Occipital lobe (tissue), 2 donors: Measurements from ENCODE around the gene ABHD16B. TPM values are rescaled to one million over a fixed set of nuclear protein-coding genes. Genes with fewer than 3 reads are reported as not detected.
A peak's percentile ranks its signal among the peaks of the same experiment; 100 is the strongest.
"Not testable (repeated sequence)": the region's sequence is repeated elsewhere in the genome, so short reads cannot be mapped to it uniquely, and the experiment has no call there.

Source experiments
- DNase-seq: peaks from one replicate; lab custom pipeline; 2025; lab: John Stamatoyannopoulos, UW
- total RNA-seq: library from RNA; depleted of rRNA; stranded (reverse); fragments of >200 nt; gene quantifications from one replicate; pipeline ENCODE4 v1.2.3, GENCODE V29; 2014

ABHD16B gene
- total RNA-seq, 1 donor from 2014 or later: not detected

DNA sequence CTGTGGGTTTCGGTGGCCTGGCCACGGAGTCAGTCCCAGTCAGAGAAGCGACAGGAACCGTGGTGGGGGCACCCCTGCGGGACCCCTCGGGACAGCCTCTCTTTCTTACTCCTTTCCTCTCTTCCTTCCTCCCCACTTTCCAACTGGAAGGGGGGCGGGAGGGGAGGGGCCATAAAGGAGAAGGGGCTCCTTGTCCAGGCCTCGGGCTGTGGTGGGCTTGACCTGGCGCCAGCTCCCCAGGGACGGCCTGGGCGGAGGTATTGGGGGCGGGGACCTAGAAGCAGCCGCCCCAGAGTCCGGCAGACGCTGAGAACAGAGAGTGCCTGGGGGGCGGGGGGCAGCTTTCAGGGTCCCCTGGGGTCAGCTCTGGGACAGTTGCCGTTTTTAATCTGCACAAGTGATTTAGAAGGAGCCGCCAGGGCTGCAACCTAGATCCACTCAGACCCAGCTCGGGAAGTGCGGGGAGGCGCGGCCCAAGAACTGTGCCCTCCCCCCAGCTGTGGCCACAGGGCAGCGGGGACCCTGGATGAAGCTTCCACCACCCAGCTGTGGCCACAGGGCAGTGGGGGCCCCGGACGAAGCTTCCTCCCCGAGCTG is 6.4 kb upstream of the ABHD16B start:
- DNase-seq: no peak

DNA sequence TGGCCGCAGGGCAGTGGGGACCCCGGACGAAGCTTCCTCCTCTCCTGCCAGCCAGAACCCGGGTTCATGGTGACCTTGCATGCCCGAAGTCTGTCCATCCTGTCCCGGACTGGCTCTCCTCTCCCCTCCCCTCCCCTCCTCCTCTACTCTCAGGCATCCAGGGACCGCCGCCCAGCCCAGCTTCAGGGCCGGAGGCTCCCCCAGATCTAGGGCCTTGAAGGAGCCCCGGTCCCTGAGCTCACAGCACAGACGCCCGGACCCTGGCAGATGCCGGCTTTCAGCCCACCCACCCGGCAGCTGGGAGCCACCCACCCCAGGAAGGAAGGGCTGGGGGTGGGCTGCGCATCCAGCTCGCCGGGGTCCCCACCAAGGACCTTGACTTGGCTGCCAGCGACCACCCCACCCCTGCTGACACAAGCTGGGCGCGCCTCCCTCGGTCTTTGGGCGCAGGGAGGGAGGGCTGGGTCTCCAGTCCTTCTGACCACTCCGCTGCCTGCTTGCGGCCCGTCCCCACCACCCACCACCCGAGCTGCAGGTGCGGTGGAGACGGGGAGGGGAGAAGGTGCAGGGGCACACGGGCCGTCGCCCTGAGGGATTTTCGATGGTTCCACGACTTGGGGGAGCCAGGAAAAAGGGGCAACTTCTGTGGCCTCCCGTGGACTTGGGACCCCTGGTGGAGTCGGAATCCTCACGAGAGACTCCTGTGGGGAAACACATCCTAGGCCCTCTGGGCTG is 5.8 kb upstream of the ABHD16B start:
- DNase-seq: no peak

DNA sequence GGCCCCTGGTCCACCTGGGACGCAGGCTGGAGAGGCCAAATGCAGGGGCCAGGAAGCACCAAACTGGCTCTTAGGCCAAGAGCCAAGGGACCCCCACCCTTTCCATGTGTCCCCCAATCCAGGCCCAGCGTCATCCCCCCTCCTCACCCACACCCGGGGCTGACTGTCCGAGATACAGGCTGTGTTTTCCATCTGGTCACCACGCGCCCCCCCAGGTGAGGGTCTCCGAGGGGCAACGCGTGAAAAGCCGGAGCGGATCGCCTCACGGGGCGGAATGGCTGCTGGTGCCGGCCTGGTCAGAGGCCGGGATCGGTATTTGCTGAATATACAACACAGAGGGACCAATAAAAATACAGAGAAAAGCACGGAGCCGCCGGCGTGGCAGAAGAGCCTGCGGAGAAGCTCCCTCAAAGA is 5.2 kb upstream of the ABHD16B start:
- no peak for DNase-seq

DNA sequence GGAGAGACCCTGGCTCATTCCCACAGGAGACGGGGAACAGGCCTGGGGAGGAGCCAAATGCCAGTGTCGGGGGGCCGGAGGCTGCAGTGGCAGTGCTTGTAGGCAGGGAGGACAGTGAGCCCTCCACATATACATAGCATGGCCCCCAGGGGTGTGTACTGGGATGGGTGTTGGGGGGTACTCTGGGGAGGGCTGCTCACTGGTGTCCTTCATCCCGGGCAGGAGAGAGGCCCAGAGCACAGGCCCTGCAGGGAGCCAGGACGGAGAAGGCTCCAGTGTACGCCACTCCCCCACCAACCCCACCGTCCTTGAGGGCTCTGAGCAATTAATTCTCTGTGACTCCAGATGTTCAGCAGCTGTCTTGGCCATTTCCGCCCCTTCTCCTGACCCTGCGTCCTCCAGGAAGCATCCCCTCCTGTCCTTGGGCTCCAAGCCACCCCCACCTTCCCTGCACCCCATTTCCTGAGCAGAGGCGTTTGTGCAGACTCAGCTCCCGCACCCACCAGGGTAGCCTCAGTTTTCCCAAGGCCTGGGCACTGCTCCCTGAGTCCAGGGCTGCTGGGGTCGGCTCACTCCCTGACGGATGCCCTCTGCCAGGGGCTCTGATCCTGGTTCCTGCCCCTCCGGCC is 3.4 kb upstream of the ABHD16B start:
- no peak for DNase-seq

DNA sequence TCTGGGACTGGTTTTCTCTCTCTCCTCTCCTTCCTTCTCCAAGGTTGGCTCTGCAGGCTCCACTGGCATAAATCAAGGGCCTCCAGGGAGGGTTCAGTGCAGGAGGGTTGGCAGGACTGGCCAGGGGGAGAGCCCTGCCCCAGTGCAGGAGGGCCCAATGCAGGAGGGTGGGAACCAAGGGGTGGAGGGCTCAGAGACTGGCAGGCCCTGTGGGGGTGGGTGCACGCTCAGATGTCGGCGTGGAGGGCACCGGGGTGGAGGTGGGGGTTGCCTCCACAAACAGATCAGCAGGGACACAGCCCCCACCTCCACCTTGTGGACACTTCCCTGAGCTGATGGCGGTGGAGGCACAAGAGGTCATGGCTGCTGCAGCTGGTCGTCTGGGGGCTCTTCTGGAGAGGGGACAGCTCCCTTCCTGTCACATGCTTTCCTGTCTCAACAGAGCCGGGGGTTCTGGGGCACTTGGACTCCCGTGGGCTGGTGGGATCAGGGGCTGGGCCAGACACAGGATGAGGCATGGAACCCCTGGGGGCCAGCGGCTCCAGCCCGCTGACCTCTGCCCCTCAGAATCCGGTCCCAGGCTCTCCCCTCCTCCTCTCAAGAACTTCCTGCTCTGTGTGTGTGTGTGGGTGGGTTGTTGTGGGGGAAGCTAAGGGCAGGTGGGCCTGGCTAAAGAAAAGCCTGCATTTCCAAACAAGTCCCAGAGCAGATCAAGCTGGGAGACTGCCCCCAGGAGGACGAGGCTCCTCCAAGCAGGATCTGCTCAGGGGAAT is 2.7 kb upstream of the ABHD16B start:
- DNase-seq: no peak

DNA sequence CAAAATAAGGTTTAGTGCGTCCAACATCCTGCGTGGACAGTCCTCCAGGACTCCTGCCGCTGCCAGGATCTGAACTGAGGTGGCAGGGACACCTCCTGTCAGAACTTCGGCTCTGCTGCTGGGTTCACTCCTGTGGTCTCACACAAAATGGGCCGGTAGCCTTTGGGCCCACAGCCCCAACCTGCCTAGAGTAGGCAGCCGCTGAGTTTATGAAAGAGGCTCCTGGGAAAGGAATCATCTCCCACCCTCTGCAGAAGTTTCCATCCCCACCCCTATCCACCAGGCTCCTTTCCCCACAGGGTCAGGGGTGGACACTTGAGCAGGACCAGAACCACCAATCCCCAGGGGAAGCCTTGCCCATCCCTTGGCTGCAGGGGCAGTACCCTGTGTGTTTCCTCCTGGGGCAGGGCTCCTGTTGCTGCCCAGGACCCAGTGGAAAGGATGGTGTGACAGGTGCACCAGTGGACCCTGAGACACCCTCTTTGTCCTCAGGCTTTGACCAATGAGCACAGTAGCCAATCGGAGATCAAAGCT is 2.1 kb upstream of the ABHD16B start:
- no peak for DNase-seq

DNA sequence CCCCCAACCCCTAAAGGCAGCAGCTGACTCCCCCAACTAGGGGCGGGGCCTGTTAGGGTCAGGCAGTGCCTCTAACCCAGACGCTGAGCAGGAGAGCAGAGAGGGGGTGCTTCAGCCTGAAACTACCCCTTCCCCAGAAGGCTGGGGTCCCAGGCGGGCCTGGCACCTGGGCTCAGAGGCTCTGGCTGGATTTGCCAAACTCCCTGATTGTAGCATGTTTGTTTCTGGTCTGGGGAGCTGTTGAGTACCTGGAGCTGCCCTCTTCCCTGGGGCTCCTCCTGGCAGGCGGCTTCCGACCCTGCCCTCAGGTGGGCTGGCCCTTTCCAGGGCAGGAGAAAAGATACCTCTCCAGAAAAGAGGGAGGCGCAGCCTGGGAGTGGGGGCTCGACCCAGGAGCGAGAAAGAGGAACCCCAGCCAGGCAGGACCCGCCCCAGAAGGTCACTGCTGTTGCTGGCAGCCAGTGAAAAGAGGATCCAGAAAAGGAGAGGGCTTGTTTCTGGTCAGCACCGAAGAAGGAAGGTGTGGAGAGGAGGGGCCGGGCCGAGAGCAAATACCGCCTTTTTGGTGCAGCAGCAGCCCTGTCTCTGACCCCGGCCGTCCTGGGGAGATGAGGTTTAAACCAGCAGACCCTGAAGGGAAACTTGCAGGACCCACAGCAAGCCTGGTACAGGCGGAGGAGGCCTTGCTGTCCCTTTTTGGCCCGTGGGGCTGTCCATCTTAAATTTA is 810 bp upstream of the ABHD16B start:
- no peak for DNase-seq

DNA sequence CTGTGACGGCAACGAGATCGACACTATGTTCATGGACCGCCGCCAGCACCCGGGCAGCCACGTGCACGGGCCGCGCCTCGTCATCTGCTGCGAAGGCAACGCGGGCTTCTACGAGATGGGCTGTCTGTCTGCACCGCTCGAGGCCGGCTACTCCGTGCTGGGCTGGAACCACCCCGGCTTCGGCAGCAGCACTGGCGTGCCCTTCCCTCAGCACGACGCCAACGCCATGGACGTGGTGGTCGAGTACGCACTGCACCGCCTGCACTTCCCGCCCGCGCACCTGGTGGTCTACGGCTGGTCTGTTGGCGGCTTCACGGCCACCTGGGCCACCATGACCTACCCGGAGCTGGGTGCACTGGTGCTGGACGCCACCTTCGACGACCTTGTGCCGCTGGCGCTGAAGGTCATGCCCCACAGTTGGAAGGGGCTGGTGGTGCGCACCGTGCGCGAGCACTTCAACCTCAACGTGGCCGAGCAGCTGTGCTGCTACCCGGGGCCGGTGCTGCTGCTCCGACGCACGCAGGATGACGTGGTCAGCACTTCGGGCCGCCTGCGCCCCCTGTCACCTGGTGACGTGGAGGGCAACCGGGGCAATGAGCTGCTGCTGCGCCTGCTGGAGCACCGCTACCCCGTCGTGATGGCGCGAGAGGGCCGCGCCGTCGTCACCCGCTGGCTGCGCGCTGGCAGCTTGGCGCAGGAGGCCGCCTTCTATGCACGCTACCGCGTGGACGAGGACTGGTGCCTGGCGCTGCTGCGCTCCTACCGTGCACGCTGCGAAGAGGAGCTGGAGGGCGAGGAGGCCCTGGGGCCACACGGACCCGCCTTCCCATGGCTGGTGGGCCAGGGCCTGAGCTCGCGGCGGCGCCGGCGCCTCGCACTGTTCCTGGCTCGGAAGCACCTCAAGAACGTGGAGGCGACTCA is 943 bp downstream of the ABHD16B start:
- DNase-seq: no peak

DNA sequence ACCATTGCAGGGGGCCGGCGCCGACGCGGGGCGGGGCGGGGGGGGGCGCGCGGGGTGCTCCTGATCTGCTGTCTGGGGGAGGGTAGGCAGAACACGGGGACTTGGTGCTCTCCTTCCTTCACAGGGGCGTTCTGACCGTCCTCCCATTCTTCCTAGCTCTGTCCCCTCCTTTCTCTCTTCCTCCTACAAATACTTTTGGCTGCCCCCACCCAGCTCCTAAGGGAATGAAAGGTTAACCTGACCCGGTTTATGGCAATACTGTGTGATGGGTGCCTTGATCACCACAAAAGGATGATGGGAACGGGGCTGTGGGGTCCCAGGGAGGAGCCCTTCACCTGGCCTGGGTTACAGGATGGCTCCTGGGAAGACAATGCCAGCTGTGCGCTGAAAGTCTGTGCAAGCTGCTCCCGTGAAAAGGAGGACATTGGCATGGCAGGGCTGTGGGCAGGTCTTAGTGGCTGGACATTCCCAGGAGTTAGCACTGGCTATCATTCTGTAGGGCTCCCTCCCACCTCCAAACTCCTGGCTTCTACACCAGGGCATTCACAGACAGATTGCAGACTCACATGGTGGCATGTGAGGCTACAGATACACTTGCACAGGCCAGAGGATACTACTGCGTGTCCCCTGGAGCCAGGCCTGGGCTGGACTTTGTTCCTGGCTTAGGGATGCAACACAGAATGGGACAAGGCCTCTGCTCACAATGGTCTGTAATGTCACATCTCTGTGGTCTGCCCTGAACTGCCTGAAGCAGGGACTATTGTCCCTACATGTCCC is 1.9 kb downstream of the ABHD16B start:
- no peak for DNase-seq

DNA sequence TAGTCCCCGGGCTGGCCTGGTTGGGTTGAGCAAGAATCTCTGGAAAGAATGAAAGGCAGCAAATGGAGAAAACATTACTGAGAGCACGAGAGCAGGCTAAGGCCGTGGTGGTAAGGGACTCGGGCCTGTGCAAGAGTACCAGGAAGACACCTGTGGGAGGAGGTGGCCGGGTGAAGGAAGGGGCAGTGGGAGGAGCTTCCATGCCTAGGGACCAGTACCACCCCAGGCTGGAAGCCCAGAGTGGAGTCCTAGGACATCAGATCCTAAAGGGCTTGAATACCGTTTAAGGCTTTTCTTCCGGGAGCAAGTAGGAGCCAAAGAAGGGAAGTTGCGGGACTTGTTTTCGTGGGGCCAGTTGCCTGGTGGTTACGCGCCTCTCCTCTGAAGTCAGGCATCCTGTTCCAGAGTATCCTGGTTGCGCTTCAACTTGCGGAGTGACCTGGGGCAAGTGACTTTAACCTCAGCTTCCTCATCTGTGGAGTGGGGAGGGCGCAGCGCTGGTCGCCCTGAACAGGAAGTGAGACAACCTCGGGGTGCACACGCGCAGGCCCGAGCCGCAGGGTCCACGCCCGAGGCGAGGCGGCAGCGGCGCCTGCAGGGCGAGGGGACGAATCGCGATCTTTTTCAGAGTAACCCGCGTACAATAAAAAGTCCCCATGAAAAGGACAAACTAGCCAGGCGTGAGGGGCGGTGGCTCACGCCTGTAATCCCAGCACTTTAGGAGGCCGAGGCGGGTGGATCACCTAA is 2.7 kb downstream of the ABHD16B start:
- DNase-seq: peak; percentile 53

DNA sequence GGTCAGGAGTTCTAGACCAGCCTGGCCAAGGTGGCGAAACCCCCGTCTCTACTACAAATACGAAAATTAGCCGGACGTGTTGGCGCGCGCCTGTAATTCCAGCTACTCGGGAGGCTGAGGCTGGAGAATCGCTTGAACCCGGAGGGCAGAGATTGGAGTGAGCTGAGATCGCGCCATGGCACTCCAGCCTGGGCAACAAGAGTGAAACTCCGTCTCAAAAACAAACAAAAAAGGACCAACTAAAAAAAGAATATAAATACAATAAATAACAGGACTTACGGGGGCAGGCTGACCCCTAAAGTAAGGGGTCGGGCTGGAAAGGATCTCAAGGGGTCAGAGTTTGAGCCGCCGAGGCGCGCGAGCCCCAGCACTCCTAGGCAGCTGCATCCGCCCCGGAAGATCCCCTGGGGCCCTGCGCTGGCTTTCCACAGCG is 3.3 kb downstream of the ABHD16B start:
- DNase-seq: no peak

DNA sequence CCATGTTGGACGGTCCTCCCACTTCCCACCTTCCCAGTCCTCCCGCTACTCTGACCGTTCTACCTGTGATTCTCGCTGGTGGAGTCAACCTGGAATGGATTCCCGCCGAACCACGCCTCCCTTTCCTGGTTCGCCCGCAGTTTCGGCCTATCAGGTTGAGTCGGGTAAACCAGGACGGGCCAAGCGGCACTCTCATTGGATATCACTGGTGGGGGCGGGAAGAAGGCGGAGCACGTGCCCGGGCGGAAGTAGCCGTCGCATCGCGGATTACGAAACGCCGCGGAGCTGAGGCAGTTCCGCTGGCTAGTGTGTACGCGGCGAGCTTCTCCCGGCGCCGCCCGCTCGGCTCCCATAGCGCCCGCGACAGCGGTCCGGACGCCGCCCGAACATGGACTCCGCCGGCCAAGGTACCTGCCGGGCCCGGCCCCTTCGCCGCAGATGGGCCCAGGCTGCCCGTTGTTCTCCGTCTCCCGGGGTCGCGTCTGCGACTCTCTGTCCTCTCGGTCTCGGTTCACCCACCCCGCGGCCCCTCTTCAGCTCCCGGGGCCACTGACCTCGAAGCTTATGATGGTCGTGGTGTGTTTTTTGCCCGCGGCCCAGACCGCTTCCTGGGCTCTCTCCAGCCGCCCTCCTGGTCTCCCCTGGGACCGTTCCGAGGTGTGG is 3.8 kb downstream of the ABHD16B start, which contains the start of gene TPD52L2:
TSS of gene TPD52L2 (plus strand) at position 293 of the 663 bp plus-strand sequence. CDS start at position 389, 96 bp downstream.
- peak; percentile 98 for DNase-seq

DNA sequence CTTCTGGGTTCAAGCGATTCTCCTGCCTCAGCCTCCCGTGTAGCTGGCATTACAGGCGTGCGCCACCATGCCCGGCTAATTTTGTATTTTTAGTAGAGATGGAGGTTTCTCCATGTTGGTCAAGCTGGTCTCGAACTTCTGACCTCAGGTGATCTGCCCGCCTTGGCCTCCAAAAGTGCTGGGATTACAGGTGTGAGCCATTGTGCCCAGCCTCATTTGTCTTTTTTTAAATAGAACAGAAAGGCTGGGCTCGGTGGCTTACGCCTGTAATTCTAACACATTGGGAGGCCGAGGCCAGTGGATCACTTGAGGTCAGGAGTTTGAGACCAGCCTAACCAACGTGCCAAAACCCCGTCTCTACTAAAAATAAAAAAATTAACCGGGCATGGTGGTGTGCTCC is 5.7 kb downstream of the ABHD16B start:
- not testable (repeated sequence) for DNase-seq

DNA sequence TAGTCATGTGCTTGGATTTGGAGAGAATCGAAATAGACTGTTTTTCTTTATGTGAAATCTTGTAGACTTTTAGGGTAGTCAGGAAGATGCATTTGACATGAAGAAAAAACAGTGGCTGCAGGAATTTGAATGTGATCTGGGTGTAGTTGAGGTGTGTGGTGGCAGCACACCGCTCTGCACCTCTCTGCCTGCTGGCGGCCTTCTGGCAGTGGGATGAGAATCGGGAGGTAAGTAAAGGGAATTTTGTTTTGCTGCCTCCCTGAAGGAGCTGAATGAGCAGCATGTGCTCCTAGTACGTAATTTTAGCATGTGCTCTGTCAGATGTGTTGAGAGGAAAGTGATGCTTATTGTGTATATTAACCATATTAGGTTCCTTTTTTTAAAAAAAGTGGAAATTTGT is 7.0 kb downstream of the ABHD16B start:
- DNase-seq: no peak

DNA sequence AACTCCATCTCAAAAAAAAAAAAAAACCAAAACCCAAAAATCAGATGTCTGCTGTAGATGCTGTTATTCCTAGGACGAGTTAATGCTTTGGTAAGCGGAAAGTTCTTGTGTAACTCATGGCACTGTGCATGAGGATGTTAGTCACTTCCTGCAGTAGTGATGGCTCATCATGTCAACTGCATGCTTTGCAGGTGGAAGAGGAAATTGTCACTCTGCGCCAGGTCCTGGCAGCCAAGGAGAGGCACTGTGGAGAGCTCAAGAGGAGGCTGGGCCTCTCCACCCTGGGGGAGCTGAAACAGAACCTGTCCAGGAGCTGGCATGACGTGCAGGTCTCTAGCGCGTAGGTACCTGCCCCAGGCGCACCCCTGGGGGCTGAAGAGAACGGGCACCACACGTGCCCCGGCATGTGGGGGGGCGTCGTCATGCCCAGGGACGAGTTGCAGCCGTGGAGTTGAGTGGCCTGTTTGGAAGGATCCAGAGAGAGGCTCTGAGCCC is 12.2 kb downstream of the ABHD16B start:
- DNase-seq: no peak

DNA sequence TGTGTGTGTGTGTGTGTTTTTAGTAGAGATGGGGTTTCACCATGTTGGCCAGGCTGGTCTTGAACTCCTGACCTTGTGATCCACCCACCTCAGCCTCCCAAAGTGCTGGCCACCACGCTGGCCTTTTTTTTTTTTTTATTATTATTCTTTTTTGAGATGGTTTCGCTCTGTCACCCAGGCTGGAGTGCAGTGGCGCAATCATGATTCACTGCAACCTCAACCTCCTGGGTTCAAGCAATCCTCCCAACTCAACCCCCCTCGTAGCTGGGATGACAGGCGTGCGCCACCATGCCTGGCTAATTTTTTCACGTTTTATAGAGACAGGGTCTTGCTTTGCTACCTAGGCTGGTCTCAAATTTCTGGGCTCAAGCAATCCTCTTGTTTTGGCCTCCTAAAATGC is 12.9 kb downstream of the ABHD16B start:
- DNase-seq: not testable (repeated sequence)

DNA sequence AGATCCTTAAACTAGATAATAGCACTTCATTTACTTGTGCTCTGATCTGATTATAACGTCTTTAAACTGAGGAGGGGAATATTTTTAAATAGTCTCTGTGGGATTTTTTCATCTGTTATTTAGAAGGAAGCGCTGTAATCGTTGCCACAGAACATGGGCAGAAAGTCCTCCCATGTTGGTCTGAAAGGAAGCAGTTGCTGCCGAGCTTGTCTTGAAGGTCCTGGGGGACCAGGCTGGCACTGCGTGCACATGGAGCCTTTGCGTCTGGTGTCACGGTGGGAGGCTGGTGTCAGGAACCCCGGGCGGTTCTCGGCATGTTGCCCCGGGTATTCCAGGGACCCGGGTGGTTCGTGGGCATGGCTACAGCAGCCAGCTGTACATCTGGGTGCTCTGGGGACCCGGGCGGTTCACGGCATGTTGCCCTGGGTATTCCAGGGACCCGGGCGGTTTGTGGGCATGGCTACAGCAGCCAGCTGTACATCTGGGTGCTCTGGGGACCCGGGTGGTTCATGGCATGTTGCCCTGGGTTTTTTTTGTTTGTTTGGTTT is 15.3 kb downstream of the ABHD16B start:
- DNase-seq: no peak
